Suprapubic skin (tissue), 4 donors: ENCODE results near the gene LINC01488. TPM values are rescaled to one million over a fixed set of nuclear protein-coding genes. Genes with fewer than 3 reads are reported as not detected.

Experiments used
- DNase-seq, 2 donors: peaks; one replicate each; pipeline ENCODE4 v3.0.0-alpha.2; 2019; ENCODE audit warnings: low spot score in 2 of 2
- H3K27ac ChIP-seq: fragments of 200-600 bp; sonication (generic); one replicate; pipeline ENCODE4 v1.5.1; 2019
- H3K27me3 ChIP-seq: fragments of 200-600 bp; sonication (generic); one replicate; pipeline ENCODE4 v1.5.1; 2019
- H3K36me3 ChIP-seq: fragments of 200-600 bp; sonication (generic); one replicate; pipeline ENCODE4 v1.5.1; 2019
- H3K4me1 ChIP-seq: fragments of 200-600 bp; sonication (generic); one replicate; pipeline ENCODE4 v1.5.1; 2019
- H3K4me3 ChIP-seq: fragments of 200-600 bp; sonication (generic); one replicate; pipeline ENCODE4 v1.5.1; 2019; ENCODE audit warnings: mild to moderate bottlenecking
- H3K9me3 ChIP-seq: fragments of 200-600 bp; sonication (generic); one replicate; pipeline ENCODE4 v1.5.1; 2019
- CTCF ChIP-seq, 2 donors: fragments of 200-600 bp in 1 of 2; fragments of 450-650 bp in 1 of 2; sonication (generic) in 1 of 2; IDR thresholded peaks; one replicate each; pipeline ENCODE4 v1.5.1; 2016 to 2019; ENCODE audit warnings: antibody characterized with exemption in 2 of 2, mild to moderate bottlenecking in 1 of 2, moderate library complexity in 1 of 2
- EP300 ChIP-seq: sonication (generic); formaldehyde crosslinking; IDR thresholded peaks from one replicate; pipeline ENCODE4 v1.6.1; 2017; ENCODE audit warnings: antibody characterized with exemption
- POLR2A ChIP-seq, 2 donors: fragments of 450-650 bp; IDR thresholded peaks; one replicate each; pipeline ENCODE4 v1.6.1; 2017; ENCODE audit warnings: antibody characterized with exemption in 2 of 2, mild to moderate bottlenecking in 2 of 2, moderate library complexity in 2 of 2
- POLR2AphosphoS5 ChIP-seq, 3 donors: sonication (generic); formaldehyde crosslinking; IDR thresholded peaks; one replicate each; pipeline ENCODE4 v1.6.1; 2017; ENCODE audit warnings: antibody characterized with exemption in 3 of 3
- WGBS: methylation state at CpG from one replicate; pipeline ENCODE4 v1.1.5; 2018; 5-methylcytosine and 5-hydroxymethylcytosine counted together
- total RNA-seq, 4 donors: library from RNA; depleted of rRNA; stranded (reverse); fragments of >200 nt; gene quantifications; one replicate each; pipeline ENCODE4 v1.1.0, GENCODE V29; 2016

Gene LINC01488
- total RNA-seq, 4 donors from 2014 or later = not detected

GRCh38 chr11:69501891-69502860 is 20.7 kb downstream of the LINC01488 start:
- 93% methylated on average over 20 of the region's 26 CpGs for WGBS
- no peaks in the 10 kb centered on the region for H3K9me3 ChIP-seq
- DNase-seq = peak in 1 of 2 donors; percentile 50
- no peaks in the 10 kb centered on the region for H3K27me3 ChIP-seq
- TF ChIP-seq POLR2AphosphoS5 (IDR thresholded peaks at IDR 0.05) (no peak), CTCF (IDR thresholded peaks at IDR 0.05) (no peak), EP300 (no peak), POLR2A (IDR thresholded peaks at IDR 0.05) (no peak)
- H3K36me3 ChIP-seq = no peaks in the 10 kb centered on the region
- no peak overlapping the region for H3K4me3 ChIP-seq
- H3K4me1 ChIP-seq = peaks cover 14% of the 10 kb centered on the region
- H3K27ac ChIP-seq = no peak overlapping the region

- no peaks in the 10 kb centered on the region for H3K4me1 ChIP-seq
- H3K27me3 ChIP-seq = no peaks in the 10 kb centered on the region
- no peak overlapping the region for H3K4me3 ChIP-seq
- H3K36me3 ChIP-seq = no peaks in the 10 kb centered on the region
- no peaks in the 10 kb centered on the region for H3K9me3 ChIP-seq
- no peak overlapping the region for H3K27ac ChIP-seq
- 83% methylated on average over 9 of the region's 9 CpGs for WGBS
- no peak for TF ChIP-seq CTCF (IDR thresholded peaks at IDR 0.05)
- DNase-seq = peak in 1 of 2 donors; percentile 19
These were observed 22.7 kb downstream of the LINC01488 start for GRCh38 chr11:69504127-69504526.

GRCh38 chr11:69504576-69505335 is 23.3 kb downstream of the LINC01488 start:
- 93% methylated on average over 10 of the region's 10 CpGs for WGBS
- no peak overlapping the region for H3K4me3 ChIP-seq
- DNase-seq = peak in 1 of 2 donors; percentile 26

GRCh38 chr11:69508974-69509373 is 27.5 kb downstream of the LINC01488 start:
- TF ChIP-seq POLR2AphosphoS5 (IDR thresholded peaks at IDR 0.05) = no peak
- TF ChIP-seq CTCF (IDR thresholded peaks at IDR 0.05) = no peak
- no peak for TF ChIP-seq EP300
- TF ChIP-seq POLR2A (IDR thresholded peaks at IDR 0.05) = no peak
- Histone ChIP-seq H3K36me3 (no peaks in the 10 kb centered on the region), H3K9me3 (no peaks in the 10 kb centered on the region), H3K27me3 (no peaks in the 10 kb centered on the region), H3K4me3 (no peak overlapping the region), H3K4me1 (peaks cover 5% of the 10 kb centered on the region), H3K27ac (no peak overlapping the region)
- 41% methylated on average over 5 of the region's 5 CpGs for WGBS
- peak in 1 of 2 donors; percentile 9 for DNase-seq

More at GRCh38 chr11:69504576-69505335, 23.3 kb downstream of the LINC01488 start:
- Histone ChIP-seq H3K9me3 (no peaks in the 10 kb centered on the region), H3K36me3 (no peaks in the 10 kb centered on the region), H3K27ac (no peak overlapping the region), H3K27me3 (no peaks in the 10 kb centered on the region), H3K4me1 (no peaks in the 10 kb centered on the region)
- TF ChIP-seq CTCF (IDR thresholded peaks at IDR 0.05) (no peak), POLR2A (IDR thresholded peaks at IDR 0.05) (no peak), EP300 (no peak)

GRCh38 chr11:69509381-69509780 is 27.9 kb downstream of the LINC01488 start:
- peak in 1 of 2 donors; percentile 38 for DNase-seq
- Histone ChIP-seq H3K9me3 (no peaks in the 10 kb centered on the region), H3K27ac (no peak overlapping the region), H3K36me3 (no peaks in the 10 kb centered on the region), H3K27me3 (no peaks in the 10 kb centered on the region), H3K4me3 (no peak overlapping the region), H3K4me1 (peaks cover 5% of the 10 kb centered on the region)
- TF ChIP-seq CTCF (IDR thresholded peaks at IDR 0.05) (no peak), EP300 (no peak), POLR2AphosphoS5 (IDR thresholded peaks at IDR 0.05) (no peak), POLR2A (IDR thresholded peaks at IDR 0.05) (no peak)
- WGBS = 97% methylated on average over 4 of the region's 7 CpGs
